ENCODE data around the gene STK10.
A peak's percentile ranks its signal among the peaks of the same experiment; 100 is the strongest.

The STK10 gene

DNA sequence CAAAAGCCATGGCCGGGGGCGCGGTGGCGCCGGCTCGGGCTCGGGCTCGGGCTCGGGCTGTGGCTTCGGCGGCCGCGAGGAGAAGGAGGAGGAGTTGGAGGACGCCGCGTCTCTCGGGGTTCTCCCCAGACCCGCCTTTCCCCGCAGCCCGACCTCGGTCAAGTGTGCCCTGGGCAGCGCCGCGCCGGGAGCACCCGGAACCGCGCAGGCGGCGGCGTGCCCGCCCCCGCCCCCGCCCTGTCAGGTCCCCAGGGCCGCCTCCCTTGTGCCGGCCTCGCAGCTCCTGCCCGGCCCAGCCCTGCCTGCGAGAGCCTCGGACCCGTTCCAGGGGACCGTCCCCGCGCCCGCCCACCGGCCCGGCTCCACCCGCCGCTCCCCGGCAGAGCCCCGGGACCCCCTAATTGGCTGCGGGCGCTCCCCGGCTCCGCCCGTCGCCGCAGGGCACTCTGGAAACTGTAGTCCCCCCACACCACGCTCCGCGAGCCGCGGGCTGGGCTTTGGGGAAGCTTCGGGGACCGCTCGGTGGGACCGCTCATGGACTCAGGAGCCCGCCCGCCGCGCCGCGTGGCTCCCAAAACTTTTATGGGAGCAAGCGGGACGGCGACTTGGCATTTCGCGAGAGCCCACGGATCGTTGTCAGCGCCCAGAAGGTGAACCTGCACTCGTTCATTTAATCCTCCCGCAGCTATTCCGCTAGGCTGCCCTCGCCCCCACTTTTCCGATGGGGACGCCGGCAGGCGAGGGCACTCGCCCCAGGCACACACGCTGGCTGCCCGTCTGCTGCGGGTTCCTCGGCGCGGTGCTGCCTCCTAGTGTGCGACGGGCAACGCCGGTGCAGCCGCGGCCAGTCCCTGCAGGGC, at the start of gene STK10:
Gene STK10, minus strand, starts transcription at position 192 of the 860 bp plus-strand sequence. Its CDS starts 182 bp downstream, at position 10.
- H3K27ac ChIP-seq, result peak within 1 kb of the TSS; percentile 67
- TF ChIP-seq, protein P1, sequence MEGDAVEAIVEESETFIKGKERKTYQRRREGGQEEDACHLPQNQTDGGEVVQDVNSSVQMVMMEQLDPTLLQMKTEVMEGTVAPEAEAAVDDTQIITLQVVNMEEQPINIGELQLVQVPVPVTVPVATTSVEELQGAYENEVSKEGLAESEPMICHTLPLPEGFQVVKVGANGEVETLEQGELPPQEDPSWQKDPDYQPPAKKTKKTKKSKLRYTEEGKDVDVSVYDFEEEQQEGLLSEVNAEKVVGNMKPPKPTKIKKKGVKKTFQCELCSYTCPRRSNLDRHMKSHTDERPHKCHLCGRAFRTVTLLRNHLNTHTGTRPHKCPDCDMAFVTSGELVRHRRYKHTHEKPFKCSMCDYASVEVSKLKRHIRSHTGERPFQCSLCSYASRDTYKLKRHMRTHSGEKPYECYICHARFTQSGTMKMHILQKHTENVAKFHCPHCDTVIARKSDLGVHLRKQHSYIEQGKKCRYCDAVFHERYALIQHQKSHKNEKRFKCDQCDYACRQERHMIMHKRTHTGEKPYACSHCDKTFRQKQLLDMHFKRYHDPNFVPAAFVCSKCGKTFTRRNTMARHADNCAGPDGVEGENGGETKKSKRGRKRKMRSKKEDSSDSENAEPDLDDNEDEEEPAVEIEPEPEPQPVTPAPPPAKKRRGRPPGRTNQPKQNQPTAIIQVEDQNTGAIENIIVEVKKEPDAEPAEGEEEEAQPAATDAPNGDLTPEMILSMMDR (conservative IDR thresholded peaks at IDR 0.05), result peak; percentile 98
- TF ChIP-seq ZFX (IDR thresholded peaks at IDR 0.05), result no peak

DNA sequence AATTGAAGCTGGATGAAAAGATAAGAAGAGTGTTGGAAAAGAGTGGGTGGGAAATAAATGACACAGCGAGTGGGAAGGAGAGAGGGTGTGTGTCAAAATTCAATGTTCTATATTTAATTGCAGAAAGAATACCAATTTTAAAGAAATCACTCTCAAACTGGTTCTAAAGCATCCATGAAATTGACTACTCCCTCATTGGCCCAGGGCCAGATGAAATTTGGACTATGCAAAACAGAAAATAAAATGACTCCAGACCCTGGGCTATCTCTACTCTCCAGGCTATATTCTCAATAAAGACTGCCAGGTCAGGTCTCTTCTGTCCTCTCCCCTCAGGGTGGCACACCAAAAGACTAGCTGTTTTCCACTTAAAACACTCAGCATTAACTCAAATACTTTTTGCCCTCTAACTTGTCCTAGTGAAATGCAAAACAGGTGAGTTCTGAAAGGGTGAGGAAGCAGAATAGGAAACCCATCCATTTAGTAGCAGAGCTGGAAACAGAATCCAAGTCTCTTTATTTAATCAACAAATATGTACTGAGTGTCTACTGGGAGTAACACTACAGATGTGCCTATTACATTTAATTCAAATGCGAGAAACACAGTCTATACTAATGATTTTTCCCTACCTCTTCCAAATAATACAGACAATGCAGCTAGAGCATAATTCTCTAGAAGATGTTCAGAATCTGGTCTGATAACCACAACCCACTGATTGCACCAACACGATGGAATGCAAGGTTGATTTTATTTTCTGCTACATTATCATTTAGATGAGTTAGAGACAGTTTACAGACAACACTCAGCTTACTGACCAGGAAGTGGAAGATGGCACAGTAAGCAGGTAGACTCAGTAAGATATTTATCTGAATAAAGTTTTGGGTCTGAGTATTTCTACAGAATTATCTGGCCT, 48.1 kb upstream of the STK10 start:
- TF ChIP-seq ZFX (IDR thresholded peaks at IDR 0.05), result no peak
- TF ChIP-seq, protein P1 (conservative IDR thresholded peaks at IDR 0.05), result no peak
- no peak overlapping the region for H3K27ac ChIP-seq

DNA sequence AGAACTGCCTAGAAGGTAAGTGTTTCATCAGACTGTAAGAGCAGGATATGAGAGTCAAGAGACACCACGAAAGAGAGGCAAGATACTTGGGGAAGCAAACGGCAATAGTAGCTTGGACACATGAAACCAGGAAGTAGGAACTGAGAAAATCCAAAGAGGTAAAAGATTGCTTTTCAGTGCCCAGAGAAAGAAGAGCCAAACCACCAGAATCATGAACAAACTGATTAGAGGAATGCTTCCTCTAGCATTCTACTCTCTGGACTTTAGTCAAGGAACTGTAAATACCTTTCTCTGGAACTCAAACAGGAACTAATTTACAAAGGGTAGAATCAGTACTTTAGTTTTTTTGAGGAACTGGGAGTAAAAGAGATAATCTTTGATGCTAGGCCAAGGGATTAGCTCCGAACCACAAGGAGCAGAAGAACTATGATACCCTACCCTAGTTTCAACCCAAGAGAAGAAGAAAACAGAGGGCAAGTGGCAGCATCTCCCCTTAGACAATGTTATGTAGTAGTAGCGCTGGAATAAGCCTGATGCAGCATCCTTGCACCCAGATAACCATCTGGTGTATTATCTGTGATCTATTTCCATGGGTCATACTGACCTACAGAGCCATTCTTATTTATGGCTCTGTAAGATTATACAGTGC, 47.2 kb upstream of the STK10 start:
- TF ChIP-seq, protein P1 (conservative IDR thresholded peaks at IDR 0.05), result no peak
- no peak for TF ChIP-seq ZFX (IDR thresholded peaks at IDR 0.05)
- no peak overlapping the region for H3K27ac ChIP-seq

DNA sequence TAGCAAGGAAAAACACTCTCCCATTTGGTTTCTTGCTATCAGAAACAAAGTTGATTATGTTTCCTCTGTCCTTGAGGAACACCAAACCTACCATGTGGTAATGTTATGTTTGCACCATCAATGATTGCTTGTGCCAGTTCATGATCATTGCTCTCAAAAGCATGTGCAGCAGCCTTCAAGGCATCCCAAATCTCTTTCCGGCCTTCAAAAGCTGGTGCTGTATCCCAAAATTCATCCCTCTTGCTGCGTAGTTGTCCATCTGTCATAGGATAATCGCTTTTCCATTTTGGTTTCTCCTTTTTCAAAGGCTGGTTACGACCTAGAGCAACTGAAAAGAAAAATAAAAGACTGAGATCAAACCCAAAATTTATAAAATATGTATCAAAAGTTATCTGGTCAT, 46.0 kb upstream of the STK10 start:
- TF ChIP-seq, protein P1 (conservative IDR thresholded peaks at IDR 0.05), result no peak
- no peak for TF ChIP-seq ZFX (IDR thresholded peaks at IDR 0.05)
- H3K27ac ChIP-seq, result no peak overlapping the region

DNA sequence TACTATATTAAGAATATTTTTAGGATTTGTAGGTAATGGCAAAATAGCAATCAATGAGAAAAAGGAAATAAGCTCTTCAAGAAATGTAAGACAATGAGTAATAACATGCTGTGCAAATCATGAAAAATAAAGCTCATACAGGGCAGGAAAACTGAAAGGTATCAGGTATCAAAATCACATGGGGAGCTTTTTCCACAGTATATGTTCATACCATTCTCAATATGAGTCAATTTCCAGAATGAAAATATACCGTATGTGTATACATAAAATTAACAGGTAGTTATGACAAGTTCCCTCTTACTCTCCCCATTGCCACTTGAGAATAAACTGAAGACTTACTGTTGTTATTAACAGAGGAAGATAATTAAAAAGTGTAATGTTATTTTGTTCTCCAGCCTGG, 41.9 kb upstream of the STK10 start:
- TF ChIP-seq, protein P1 (conservative IDR thresholded peaks at IDR 0.05), result no peak
- no peak for TF ChIP-seq ZFX (IDR thresholded peaks at IDR 0.05)
- no peak overlapping the region for H3K27ac ChIP-seq

DNA sequence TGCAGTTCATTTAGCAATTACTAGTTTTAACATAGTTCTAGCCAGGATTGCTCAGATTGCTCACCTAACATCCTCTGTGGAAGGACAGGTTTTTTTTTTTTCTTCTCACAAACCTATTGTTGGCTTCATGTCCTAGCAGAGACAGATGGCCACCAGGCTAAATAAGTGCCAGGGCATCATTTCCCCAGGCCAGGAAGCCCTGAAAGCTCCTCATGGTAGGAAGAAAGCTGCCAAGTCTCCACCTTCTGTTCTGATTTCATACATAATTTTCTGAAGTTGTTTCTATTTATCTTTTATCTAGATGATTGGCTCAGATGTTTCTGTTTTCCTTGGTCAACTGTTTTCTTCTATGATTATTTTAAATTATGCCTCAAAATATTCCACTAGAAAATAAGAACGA, 37.0 kb upstream of the STK10 start:
- TF ChIP-seq, protein P1 (conservative IDR thresholded peaks at IDR 0.05), result no peak
- no peak for TF ChIP-seq ZFX (IDR thresholded peaks at IDR 0.05)
- no peak overlapping the region for H3K27ac ChIP-seq
